Gastrocnemius medialis (tissue), 4 donors: ENCODE results near the gene STK36.

Source experiments
- CTCF ChIP-seq, 5 experiments: fragments of 450-650 bp in 3 of 5; fragments of 200-600 bp in 2 of 5; sonication (generic) in 2 of 5; IDR thresholded peaks in 4 of 5; conservative IDR thresholded peaks in 1 of 5; 1 replicate in 4 of 5; 2 replicates in 1 of 5; pipeline ENCODE4 v1.5.1; 2016 to 2019; ENCODE audit warnings: antibody characterized with exemption in 5 of 5, mild to moderate bottlenecking in 3 of 5, moderate library complexity in 3 of 5
- POLR2A ChIP-seq, 2 donors: fragments of 450-650 bp; IDR thresholded peaks; one replicate each; pipeline ENCODE4 v1.6.1; 2017; ENCODE audit warnings: antibody characterized with exemption in 2 of 2, mild to moderate bottlenecking in 2 of 2, moderate library complexity in 2 of 2

GRCh38 chr2:218694405-218695145, 22.7 kb downstream of the STK36 start:
- no peak for TF ChIP-seq CTCF (IDR thresholded peaks at IDR 0.05 in 4 of 5, conservative IDR thresholded peaks at IDR 0.05 in 1 of 5)
- no peak for TF ChIP-seq POLR2A (IDR thresholded peaks at IDR 0.05)
